DMS53 (cell line): ENCODE results near the gene IL18R1.
A peak's percentile ranks its signal among the peaks of the same experiment; 100 is the strongest.

Source experiments
- DNase-seq: peaks from one replicate; lab custom pipeline; 2025; lab: John Stamatoyannopoulos, UW

Gene IL18R1

DNA sequence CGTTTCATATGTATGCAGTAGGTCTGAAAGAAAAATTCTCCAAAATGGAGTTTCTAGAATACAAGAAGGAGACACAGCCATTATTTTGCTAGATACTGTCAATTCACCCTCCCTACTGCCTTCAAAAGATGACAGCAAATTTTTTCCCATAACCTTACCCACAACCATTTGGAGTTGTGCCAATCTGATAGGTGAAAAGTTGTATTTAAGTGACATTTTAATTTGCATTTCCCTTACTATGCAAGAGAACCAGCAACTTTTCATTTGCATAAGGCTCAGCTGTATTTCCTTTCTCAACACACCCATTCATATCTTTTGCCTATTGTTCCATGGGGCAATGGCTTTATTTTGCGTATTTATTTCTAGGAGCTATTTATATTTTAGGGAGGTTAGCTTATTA, 36.0 kb downstream of the IL18R1 start:
- DNase-seq: no peak

DNA sequence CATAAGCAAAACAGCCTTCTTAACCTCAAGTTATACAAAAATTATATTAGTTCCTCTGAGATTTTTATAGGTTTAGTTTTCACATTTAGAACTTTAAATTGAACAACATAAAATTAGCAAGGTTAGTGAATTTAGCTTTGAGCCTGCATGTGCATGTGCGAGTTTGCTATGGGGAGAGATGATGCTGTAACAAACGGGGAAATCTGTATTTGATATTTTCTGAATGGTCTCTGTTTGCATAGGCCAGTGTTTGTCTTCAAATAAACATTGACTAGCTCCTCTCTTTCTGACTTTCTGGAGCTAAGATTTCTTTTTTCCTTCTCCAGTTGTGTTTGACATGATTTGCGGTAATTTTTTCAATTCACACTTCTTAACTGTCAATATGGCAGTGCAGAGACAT, 36.5 kb downstream of the IL18R1 start:
- peak; percentile 28 for DNase-seq

DNA sequence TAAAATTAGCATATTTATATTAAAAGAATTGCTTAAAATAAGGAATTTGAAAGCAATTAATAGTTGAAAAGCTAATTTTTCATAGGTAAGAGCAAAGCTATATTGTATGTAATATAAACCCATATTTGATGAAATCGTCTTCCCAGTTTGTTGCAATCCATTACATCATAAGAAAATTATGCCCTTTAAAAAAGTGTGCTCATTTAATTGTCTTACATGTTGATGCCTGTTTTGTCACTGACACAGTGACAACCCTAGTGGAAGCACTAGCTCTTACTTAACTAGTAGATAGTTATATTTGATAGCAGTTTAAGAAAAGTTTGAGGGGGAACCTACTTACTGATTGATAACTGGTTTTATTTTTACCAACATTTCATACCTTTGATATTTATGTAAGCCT, 37.3 kb downstream of the IL18R1 start:
- no peak for DNase-seq

DNA sequence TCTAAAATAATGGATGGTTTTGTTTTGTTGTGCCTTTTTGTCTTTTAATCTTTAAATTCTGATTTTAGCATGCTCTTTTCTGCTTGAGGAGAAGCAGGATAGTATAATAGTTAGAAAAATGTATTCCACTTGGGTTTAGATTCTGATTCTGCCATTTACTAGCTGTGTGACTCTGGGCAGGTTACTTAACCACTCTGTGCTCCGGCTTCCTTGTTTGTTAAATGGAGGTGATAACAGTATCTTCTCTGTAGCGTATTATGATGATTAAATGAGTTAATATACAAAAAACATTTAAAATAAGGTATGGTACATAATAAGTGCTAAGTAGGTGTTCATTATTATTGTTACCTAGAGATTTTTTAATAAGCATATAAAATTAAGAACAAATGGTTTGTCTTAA, 40.4 kb downstream of the IL18R1 start:
- no peak for DNase-seq

DNA sequence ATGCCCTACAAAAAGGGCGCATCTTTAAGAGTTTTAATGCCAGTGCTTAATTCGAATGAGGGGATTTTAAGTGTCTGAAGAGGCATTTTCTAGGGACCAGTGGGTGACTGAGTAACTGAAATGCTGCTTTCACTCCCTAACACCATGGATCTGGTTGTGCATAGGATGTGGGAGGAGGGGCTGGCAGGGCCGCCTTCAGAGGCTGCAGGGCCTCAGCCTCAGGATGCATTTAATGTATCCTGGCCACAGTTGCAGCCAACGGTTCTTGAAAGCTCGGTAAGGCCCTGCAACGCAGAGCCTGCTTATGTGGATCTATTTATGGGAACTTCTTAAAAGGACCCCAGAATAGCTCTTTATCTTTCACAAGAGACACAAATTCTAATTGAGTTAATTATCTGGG, 41.6 kb downstream of the IL18R1 start:
- no peak for DNase-seq

DNA sequence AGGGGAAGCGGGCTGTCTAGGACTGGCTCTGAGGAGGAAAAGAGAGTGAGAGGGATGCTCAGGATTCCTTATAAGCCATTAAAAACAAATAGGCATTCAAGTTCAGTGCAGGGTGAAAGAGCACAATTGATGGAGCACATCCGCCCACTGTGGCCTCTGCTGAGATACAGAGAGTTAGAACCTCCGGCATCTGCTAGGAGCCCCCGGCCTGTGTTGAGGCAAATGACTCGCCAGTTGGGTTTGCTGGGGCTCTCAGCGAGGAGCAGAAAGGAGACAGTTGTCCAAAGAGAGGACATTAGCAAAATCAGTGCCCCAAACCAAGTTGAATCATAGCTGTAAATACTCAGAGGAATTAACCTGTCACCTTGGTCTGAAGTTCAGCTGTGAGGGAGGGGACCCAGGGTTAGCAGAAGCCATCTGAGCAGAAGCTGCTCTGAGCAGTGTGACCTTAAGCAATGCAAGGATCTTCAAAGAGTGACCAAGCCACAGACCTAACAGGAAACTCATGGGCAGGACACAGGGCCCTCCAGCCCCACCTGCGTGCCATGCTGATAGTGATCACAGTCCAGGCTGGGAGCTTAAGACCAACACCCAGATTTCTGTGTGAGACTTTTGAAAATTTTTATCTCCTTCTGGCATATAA, 44.0 kb downstream of the IL18R1 start:
- no peak for DNase-seq

DNA sequence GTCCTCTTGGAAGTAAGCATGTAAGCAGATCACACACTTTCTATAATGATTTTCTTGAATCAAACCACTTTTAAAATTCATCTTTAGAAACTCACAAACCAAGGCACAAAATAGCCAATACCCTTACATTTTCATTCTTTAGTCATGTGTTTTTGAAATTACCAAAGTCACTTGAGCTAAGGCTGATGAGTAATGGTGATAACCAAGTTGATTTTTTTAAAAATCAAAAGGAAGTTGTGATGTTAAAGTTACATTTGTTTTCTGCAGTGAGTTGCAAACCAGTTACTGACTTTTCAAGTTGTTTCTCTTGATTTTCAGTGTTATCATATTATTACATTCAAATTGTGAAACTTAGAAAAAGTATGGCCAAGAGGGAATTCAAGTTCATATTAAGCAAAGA, 45.9 kb downstream of the IL18R1 start:
- no peak for DNase-seq

DNA sequence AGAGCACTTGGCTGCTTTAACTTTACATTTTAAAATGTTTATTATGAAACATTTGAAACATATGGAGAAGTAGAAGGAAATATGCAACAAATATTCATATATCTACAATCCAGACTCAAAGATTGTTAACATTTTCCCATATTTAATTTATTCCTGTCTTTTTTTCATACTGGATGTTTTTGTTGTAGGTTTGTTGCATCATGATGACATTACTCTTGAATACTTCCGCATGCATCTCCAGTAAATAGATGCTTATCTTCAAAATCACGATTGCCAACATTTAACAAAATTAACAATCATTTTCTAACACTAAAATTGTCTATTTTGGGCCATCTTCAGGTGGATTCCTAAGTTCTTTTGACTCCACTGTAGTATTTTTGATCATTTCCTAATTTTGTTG, 46.3 kb downstream of the IL18R1 start:
- DNase-seq: no peak

DNA sequence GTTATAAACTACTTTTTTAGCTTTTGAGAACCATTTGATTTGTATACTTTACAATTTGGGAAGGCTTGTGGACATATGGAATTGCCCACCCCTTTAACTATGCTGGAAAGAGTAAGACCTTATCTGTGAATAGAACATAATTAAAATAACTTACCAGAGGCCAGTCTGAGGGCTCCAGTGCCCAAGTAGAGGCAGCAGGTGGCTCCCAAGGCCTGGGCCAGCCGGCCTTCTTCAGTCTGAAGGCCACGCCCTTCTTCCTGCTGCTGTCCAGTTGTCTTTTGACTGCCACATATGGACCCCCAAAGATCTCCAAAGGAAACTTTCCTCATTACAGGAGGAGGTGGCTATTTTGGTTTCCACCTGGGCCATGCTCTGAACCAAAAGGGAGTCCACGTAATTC, 55.4 kb downstream of the IL18R1 start:
- DNase-seq: no peak

DNA sequence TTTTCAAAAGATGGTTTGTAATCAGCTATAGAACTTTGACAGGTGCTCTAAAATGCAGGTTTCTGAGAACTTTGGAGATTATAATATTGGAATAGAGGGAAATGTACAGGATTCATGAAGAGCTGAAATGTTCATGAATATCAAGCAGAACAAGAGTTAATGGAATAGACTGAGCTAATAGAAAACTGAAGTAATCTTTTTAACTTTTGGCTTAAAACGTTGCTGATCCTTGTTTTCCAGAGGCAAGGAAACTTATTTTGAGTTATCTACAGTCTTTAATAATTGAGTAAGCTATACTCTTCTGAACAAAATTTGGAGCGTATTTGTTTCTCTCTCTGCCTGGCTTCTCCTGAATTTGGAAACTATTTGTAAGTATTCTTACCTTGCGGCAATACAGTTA, 56.6 kb downstream of the IL18R1 start:
- DNase-seq: no peak

DNA sequence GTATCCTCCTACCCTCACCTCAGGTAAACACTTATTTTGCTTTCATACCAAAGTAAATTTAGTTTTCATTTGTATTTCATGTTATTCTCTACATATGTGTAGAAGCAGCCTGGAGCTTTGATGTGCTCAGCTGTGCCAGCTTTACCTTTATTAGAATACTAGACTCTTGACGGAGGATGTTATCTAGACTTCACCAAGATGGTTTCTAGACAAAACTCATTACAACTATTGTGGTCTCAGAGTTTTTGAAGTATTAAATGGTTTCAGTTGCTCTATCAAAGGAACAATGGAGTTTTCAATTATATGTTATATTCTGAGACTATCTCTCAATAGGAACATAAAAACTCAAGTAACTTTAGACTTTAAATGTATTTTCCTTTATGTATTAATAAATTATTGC, 62.4 kb downstream of the IL18R1 start:
- DNase-seq: no peak

DNA sequence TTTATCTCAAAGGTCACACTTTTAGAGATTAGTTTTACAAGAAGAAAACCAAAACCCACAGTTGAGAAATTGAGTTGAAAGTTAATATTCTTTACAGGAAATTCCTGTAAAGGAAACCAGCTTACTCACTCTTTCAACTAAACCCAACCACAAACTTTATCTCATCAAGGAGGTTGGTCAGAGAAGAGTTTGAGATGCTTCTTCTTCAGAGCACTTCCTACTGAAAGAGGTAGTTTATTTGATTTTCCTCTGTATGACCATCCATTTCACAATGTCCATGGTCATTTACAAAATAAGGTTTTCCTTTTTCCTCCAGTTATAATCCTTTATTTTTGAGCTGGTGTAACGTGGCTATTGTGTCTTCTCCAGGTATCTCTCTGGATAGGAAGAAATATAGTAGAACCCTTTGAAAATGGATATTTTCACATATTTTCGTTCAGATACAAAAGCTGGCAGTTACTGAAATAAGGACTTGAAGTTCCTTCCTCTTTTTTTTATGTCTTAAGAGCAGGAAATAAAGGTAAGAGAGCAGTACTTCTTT, 62.9 kb downstream of the IL18R1 start:
- DNase-seq: no peak

DNA sequence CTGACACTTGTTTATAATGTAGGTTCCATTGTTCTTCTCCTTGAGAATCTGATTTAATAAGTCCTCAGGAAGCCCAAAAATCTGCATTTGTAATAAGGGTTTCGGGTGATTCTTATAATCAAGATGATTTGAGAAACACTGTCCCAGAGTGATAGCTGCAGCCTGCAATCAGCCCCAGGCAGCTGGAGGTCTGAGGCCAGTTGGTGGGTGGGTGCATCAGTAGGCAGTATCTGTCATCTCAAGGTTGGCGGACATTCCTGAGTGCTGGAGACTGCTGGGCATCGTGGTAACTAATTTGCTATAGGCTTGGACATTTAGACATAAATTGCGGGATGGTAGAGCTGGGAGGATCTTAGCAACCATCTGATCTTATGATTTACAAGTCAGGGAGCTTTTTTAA, 64.7 kb downstream of the IL18R1 start:
- DNase-seq: no peak

DNA sequence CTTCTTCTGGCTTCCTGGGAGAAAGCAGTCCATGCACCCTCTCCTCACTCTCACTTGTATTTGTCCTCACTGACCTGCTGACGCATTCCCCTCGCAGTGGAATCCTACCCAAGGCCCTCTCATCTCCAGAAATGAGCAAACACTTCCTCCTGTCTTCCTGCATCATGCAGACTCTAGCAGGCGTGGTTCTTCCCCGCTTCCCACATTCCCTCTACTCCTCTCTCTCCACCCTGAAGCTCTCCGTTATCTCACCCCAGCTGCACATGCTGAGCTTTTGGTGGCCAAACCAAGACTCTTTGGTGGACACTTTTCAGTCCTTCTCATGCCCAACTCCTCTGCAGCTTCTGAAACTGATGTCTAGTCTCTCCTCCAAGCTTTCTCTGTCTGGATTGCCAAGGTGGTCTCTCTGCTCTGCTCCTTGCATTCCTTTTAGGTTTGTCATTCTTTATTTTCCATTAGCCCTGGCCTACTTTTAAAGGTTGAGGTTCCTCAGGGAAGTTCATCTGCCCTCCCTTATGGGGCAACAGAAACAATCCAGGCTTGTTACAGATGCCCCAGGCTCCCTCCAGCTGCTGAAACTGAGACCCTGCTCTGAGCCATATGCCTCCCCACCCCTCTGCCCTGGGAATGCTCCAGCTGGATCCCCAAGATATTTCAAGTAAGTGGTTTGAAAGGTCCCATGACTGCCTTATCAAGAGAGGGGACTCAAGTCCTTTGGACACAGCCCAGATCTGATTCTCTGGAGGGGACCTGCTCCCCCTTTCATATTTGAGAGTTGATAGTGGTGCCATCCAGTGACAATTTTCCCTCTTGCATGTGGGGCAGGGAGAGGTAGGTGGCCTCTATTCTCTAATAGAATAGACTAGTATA, 66.5 kb downstream of the IL18R1 start:
- no peak for DNase-seq

DNA sequence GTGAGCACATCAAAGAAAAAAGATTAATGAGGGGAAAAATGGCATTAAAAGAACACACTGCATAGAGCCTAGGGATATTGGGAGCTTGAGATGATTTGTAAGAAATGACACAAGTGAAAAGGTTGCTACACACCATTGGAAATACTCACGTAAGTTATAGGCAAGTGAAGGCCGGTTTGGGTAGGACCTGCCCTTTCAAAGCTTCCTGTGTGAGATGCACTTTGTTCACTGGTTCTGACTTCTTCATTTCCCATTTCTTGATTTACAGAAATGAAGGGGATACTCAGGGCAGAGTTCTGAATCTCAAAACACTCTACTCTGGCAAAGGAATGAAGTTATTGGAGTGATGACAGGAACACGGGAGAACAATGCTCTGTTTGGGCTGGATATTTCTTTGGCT, 67.3 kb downstream of the IL18R1 start, which contains the start of gene IL18RAP:
IL18RAP (plus strand) TSS at position 251 of the 400 bp plus-strand sequence; CDS start at position 369, 118 bp downstream.
- DNase-seq: no peak

DNA sequence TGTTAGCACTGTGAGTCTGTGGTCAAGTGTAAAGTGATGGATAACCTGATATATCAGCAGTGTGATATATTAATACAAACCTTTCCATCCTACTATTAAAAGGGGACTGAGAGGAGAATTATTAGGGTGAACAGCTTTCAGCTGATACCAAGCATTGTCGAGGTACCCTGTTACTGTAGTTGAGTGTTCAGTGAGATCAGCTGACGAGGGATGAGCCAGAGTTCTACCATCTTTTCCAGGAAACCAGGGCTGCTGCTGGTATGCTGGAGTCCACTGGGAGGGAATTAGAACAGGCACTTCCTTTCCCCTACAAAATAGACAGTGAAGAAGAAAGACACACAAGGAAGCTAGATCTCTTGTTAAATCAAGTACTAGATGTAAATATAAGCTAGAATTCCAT, 67.8 kb downstream of the IL18R1 start:
- DNase-seq: no peak

DNA sequence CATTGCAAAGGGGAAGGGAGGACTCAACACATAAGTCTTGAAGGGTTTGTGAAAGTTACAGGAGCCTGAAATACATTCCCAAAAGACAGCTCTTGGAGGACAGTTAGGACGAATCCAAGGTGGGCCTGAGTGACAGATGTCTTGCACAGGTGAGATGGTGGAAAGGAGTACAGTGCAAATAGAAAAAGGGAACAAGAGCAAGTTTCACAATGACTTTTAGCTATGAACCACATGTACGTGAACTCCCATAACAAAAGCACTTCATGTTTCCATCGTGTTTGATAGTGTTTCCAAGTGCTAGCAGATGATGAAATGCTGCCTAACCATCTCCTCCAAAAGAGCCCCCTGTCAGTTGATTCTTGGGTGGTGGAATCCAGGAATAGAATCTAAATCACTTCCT, 69.2 kb downstream of the IL18R1 start:
- DNase-seq: no peak

DNA sequence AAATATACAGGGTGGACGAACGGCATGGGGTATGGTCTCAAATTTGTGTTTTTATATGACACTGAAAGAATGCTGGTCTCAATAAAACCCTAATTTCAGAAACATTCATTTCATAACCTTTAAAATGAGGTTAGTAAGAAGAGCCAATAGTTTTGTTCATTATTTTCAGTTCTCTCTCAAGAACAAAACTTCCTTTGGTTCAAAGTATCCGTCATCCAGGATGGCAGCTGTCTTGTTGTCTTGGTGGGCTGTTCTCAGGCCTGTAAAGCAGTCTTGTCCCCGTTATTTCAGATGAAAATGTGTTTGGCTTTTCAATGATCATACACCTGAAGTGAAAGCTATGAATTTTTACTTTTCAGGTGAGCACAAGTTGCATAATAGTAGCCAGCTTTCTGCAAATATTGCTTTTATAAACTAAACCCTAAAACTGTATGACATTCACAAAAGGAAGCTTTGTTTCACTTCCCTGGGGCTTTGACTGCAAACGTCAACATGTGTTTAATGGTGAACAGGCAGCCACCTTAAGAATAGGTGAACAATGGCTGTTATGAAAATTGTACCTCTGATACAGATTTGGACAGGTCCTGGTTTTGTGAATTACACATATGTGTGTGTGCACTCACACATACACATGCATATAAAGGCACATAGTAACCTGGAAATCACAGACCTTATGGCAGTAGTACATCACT, 70.0 kb downstream of the IL18R1 start:
- DNase-seq: no peak

DNA sequence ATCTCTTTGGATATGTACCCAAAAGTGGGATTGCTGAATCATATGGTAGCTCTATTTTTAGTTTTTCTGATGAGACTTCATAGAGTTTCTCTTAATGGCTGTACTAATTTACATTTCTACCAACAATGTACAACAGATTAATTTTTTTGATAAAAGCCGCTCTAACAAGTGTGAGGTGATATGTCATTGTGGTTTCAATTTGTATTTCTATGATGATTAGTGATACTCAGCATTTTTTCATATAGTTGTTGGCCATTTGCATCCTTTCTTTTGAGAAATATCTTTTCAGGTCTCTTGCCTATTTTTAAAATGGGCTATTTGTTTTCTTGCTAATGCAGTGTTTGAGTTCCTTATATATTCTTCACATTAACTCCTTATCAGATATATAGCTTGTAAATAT, 71.7 kb downstream of the IL18R1 start:
- no peak for DNase-seq

DNA sequence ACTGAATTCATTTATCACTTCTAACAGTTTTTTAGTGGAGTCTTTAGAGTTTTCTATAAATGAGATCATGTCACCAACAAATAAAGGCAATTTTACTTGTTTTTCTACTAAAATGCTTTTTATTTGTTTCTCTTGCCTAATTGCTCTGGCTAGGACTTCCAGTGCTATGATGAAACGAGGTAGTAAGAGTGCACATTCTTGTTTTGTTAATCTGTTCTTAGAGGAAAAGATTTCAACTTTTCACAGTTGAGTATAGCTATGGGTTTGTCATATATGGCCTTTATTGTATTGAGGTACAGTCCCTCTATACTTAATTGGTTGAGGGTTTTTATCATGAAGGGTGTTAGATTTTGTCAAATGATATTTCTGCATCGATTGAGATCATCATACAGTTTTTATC, 73.0 kb downstream of the IL18R1 start:
- DNase-seq: no peak

DNA sequence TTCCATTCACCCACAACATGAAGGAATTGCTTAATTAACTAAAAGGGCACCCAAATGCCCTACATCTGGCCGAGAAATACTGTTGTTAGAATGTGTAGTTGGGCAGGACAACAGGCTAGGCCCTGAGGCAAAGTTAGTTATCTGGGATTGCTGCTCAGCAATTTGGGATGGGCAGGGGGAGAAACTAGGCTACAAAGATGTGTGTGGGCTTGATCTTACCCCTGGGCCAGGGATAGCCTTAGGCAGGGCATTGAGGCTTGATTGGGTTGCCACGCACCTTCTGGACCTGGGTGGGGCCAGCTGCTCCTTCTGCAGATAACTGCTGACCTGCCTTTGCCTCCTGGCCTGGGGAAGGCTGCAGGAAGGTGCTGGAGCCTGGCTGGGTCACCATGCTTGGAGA, 76.8 kb downstream of the IL18R1 start:
- DNase-seq: no peak

DNA sequence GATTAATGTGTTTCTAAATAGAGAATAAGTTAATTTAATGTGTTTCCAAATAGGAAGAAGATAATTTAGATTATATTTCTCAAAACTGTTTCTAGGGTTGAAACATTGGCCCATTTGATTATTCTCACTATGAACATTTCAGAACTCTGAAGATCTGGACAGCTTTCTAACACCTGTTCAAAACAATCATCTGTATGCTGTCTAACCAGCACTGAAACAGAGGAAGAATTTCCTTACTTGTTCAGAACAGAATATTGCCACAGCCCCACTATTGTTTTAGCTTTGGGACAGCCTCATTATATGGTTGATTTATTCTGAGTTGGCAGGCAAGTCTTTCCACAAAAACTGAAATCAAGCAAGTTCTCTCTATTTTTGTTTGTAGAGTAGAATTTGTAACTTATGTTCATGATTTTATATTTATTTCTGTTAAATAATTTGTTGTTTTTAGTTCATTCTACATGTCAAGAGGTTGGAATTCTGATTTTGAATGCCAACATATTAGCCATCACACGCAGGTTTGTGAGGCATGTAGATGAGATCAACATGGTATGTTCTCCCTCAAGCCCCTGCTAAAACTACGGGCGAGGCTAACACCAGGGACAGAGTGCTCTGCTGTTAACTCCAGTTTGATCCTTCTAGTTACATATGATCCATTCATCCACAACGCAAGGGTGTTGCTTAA, 78.5 kb downstream of the IL18R1 start:
- no peak for DNase-seq
